GM12892 (cell line): Measurements from ENCODE around the gene SLC18A2.

ENCODE experiments used
- POLR2A ChIP-seq: IDR thresholded peaks from 2 replicates; pipeline ENCODE4 v1.6.1; 2011; ENCODE audit warnings: low read depth, low read length, control low read depth
- POLR2AphosphoS5 ChIP-seq: IDR thresholded peaks from 2 replicates; pipeline ENCODE4 v1.6.1; 2011; ENCODE audit warnings: low read depth, low read length, control low read depth
- TAF1 ChIP-seq: IDR thresholded peaks from 2 replicates; pipeline ENCODE4 v1.6.1; 2011; ENCODE audit warnings: low read depth, mild to moderate bottlenecking, control low read depth, low read length, borderline replicate concordance

DNA sequence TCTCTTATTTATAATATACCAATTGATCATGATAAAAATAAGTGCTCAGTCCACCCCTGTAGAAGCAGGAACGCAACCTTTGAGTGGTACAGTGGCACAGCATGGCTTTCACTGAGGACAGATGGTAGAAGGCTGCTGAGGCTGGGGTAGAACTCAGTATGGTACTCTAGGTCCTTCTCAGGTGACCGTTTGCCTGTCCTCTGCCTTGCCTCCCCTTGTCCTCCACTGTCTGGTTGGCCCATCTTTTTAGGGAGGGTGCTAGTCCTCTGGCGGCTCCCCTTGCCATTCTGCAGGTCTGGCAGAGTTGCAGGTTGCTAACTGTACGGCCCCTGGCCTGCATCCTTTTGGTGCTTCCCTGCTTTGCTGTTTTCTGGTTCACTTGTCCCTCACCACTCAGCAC, 27.3 kb downstream of the SLC18A2 start:
- TF ChIP-seq POLR2AphosphoS5 (no peak), POLR2A (no peak), TAF1 (no peak)
